ENCODE data around the gene PTPN1. TPM values are rescaled to one million over a fixed set of nuclear protein-coding genes. Genes with fewer than 3 reads are reported as not detected.

PTPN1 gene
- total RNA-seq = 8.4 TPM

GRCh38 chr20:50509923-50510705 lies at the start of gene PTPN1:
Gene PTPN1 (plus strand): TSS chr20:50510383. CDS start chr20:50510528, 145 bp downstream.
- peak within 1 kb of the TSS; percentile 97 to 99 (median 99) for H3K9ac ChIP-seq (ENCODE audit: low read depth in 1 of 3, low read length in 3 of 3)
- H3K27me3 ChIP-seq (ENCODE audit: control insufficient read depth in 3 of 3, insufficient read depth in 3 of 3, low read length in 3 of 3) = no peaks in the 10 kb centered on the region
- H3K36me3 ChIP-seq (ENCODE audit: control insufficient read depth in 3 of 3, insufficient read depth in 3 of 3, low read length in 3 of 3) = no peaks in the 10 kb centered on the region
- H3K4me3 ChIP-seq (ENCODE audit: low read length in 3 of 3) = peak within 1 kb of the TSS; percentile 92 to 98 (median 97)
- peaks cover 36 to 43% (median 40%) of the 10 kb centered on the region in 3 donors for H3K4me1 ChIP-seq (ENCODE audit: control insufficient read depth in 3 of 3, insufficient read depth in 3 of 3, low read length in 3 of 3)
- H3K9me3 ChIP-seq (ENCODE audit: control insufficient read depth in 3 of 3, low read length in 3 of 3) = no peaks in the 10 kb centered on the region
- peak within 1 kb of the TSS; percentile 92 for H3K27ac ChIP-seq (ENCODE audit: low read depth, low read length)

- H3K9ac ChIP-seq (ENCODE audit: low read depth in 1 of 3, low read length in 3 of 3) = peak overlapping the region; percentile 38 to 50 (median 44)
- peaks cover 14 to 31% (median 24%) of the 10 kb centered on the region in 3 donors for H3K4me1 ChIP-seq (ENCODE audit: control insufficient read depth in 3 of 3, insufficient read depth in 3 of 3, low read length in 3 of 3)
- H3K36me3 ChIP-seq (ENCODE audit: control insufficient read depth in 3 of 3, insufficient read depth in 3 of 3, low read length in 3 of 3) = no peaks in the 10 kb centered on the region
- H3K27me3 ChIP-seq (ENCODE audit: control insufficient read depth in 3 of 3, insufficient read depth in 3 of 3, low read length in 3 of 3) = no peaks in the 10 kb centered on the region
- no peaks in the 10 kb centered on the region for H3K9me3 ChIP-seq (ENCODE audit: control insufficient read depth in 3 of 3, low read length in 3 of 3)
- no peak overlapping the region for H3K4me3 ChIP-seq (ENCODE audit: low read length in 3 of 3)
- no peak overlapping the region for H3K27ac ChIP-seq (ENCODE audit: low read depth, low read length)
These were observed 49.4 kb upstream of the PTPN1 start for GRCh38 chr20:50460608-50461267.

GRCh38 chr20:50462093-50462690 lies 48.0 kb upstream of the PTPN1 start:
- no peaks in the 10 kb centered on the region for H3K27me3 ChIP-seq (ENCODE audit: control insufficient read depth in 3 of 3, insufficient read depth in 3 of 3, low read length in 3 of 3)
- H3K36me3 ChIP-seq (ENCODE audit: control insufficient read depth in 3 of 3, insufficient read depth in 3 of 3, low read length in 3 of 3) = no peaks in the 10 kb centered on the region
- no peaks in the 10 kb centered on the region for H3K9me3 ChIP-seq (ENCODE audit: control insufficient read depth in 3 of 3, low read length in 3 of 3)
- no peak overlapping the region for H3K4me3 ChIP-seq (ENCODE audit: low read length in 3 of 3)
- peak overlapping the region in 1 of 3 donors; percentile 40 for H3K9ac ChIP-seq (ENCODE audit: low read depth in 1 of 3, low read length in 3 of 3)
- H3K27ac ChIP-seq (ENCODE audit: low read depth, low read length) = peak overlapping the region; percentile 20
- peaks cover 14 to 31% (median 24%) of the 10 kb centered on the region in 3 donors for H3K4me1 ChIP-seq (ENCODE audit: control insufficient read depth in 3 of 3, insufficient read depth in 3 of 3, low read length in 3 of 3)

DNA sequence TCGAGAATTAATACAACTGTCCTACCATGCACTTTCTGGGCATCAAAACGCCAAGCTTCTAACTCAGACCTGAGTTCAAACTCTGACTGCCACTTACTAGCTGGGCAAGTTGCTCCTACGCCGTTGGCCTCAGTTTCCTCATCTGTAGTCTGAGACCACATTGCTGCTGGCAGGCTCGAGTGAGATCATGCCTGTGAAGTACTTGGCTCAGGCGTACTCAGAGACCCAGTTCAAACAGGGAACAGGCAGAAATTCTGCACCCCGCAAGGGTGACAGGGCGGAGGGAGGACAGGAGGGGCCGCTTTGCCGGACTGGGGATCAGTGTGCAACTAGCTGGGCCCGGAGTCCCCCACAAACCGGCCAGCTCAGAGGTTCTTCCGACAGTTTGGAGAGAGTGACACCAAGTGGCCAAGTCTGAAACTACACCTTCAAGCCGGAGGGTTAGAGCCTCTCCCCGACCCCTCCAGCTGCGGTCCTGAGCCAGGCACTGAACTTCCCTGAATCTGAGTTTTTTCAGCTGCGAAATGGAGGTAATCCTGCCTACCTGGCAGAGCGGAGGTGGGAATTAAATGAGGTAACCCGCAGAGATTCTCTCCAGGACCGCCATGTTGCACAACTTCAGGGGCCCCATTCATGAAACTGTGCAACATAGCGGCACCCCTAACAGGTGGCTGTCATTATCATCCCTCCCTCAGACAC lies 46.0 kb upstream of the PTPN1 start:
- Histone ChIP-seq H3K27me3 (ENCODE audit: control insufficient read depth in 3 of 3, insufficient read depth in 3 of 3, low read length in 3 of 3) (no peaks in the 10 kb centered on the region), H3K4me3 (ENCODE audit: low read length in 3 of 3) (peak overlapping the region; percentile 52 to 57 (median 52)), H3K27ac (ENCODE audit: low read depth, low read length) (no peak overlapping the region), H3K36me3 (ENCODE audit: control insufficient read depth in 3 of 3, insufficient read depth in 3 of 3, low read length in 3 of 3) (no peaks in the 10 kb centered on the region), H3K9ac (ENCODE audit: low read depth in 1 of 3, low read length in 3 of 3) (peak overlapping the region; percentile 23 to 70 (median 47)), H3K4me1 (ENCODE audit: control insufficient read depth in 3 of 3, insufficient read depth in 3 of 3, low read length in 3 of 3) (peaks cover 14 to 31% (median 24%) of the 10 kb centered on the region in 3 donors), H3K9me3 (ENCODE audit: control insufficient read depth in 3 of 3, low read length in 3 of 3) (no peaks in the 10 kb centered on the region)

GRCh38 chr20:50464725-50465650 lies 45.2 kb upstream of the PTPN1 start:
- Histone ChIP-seq H3K4me3 (ENCODE audit: low read length in 3 of 3) (peak overlapping the region in 1 of 3 donors; percentile 52), H3K4me1 (ENCODE audit: control insufficient read depth in 3 of 3, insufficient read depth in 3 of 3, low read length in 3 of 3) (peaks cover 14 to 31% (median 23%) of the 10 kb centered on the region in 3 donors), H3K9me3 (ENCODE audit: control insufficient read depth in 3 of 3, low read length in 3 of 3) (no peaks in the 10 kb centered on the region), H3K36me3 (ENCODE audit: control insufficient read depth in 3 of 3, insufficient read depth in 3 of 3, low read length in 3 of 3) (no peaks in the 10 kb centered on the region), H3K27ac (ENCODE audit: low read depth, low read length) (no peak overlapping the region), H3K27me3 (ENCODE audit: control insufficient read depth in 3 of 3, insufficient read depth in 3 of 3, low read length in 3 of 3) (no peaks in the 10 kb centered on the region), H3K9ac (ENCODE audit: low read depth in 1 of 3, low read length in 3 of 3) (peak overlapping the region in 2 of 3 donors; percentile 2 to 70)

- Histone ChIP-seq H3K4me3 (ENCODE audit: low read length in 3 of 3) (no peak overlapping the region), H3K4me1 (ENCODE audit: control insufficient read depth in 3 of 3, insufficient read depth in 3 of 3, low read length in 3 of 3) (peaks cover 7 to 14% (median 10%) of the 10 kb centered on the region in 3 donors), H3K27ac (ENCODE audit: low read depth, low read length) (no peak overlapping the region), H3K9ac (ENCODE audit: low read depth in 1 of 3, low read length in 3 of 3) (no peak overlapping the region), H3K36me3 (ENCODE audit: control insufficient read depth in 3 of 3, insufficient read depth in 3 of 3, low read length in 3 of 3) (no peaks in the 10 kb centered on the region), H3K27me3 (ENCODE audit: control insufficient read depth in 3 of 3, insufficient read depth in 3 of 3, low read length in 3 of 3) (no peaks in the 10 kb centered on the region), H3K9me3 (ENCODE audit: control insufficient read depth in 3 of 3, low read length in 3 of 3) (no peaks in the 10 kb centered on the region)
These were observed 43.0 kb upstream of the PTPN1 start for GRCh38 chr20:50467174-50467573.

DNA sequence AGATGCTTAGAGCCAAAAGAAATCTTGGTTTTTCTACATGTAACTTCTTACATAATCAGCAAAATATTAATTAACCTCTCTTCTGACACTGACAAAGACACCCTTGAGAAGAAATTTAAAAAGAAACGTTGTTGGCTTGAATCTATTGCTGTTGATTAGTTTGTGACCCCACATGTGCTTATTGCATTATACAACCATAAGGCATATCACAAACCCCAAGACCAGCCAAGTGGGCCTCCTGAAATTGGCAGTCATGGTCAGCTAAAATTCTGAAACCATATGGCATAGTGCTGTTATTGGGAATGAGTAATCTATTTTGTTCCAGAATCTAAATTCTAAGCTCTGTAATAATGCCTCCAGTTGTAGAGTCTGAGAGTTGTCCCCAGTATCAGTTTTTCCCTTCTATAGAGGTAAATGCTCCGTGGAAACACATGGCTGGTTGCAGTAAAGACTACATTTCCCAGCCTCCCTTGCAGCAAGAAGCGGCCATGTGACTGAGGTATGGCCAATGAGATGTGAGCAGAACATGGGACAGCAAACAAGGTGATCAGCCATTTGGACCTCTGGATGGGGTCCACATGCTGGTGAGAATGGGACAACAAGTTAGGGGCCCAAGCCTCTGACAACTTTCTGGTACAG lies 42.3 kb upstream of the PTPN1 start:
- Histone ChIP-seq H3K27ac (ENCODE audit: low read depth, low read length) (no peak overlapping the region), H3K9ac (ENCODE audit: low read depth in 1 of 3, low read length in 3 of 3) (no peak overlapping the region), H3K36me3 (ENCODE audit: control insufficient read depth in 3 of 3, insufficient read depth in 3 of 3, low read length in 3 of 3) (no peaks in the 10 kb centered on the region), H3K27me3 (ENCODE audit: control insufficient read depth in 3 of 3, insufficient read depth in 3 of 3, low read length in 3 of 3) (no peaks in the 10 kb centered on the region), H3K9me3 (ENCODE audit: control insufficient read depth in 3 of 3, low read length in 3 of 3) (no peaks in the 10 kb centered on the region), H3K4me1 (ENCODE audit: control insufficient read depth in 3 of 3, insufficient read depth in 3 of 3, low read length in 3 of 3) (peaks cover 7 to 9% (median 8%) of the 10 kb centered on the region in 3 donors), H3K4me3 (ENCODE audit: low read length in 3 of 3) (no peak overlapping the region)

DNA sequence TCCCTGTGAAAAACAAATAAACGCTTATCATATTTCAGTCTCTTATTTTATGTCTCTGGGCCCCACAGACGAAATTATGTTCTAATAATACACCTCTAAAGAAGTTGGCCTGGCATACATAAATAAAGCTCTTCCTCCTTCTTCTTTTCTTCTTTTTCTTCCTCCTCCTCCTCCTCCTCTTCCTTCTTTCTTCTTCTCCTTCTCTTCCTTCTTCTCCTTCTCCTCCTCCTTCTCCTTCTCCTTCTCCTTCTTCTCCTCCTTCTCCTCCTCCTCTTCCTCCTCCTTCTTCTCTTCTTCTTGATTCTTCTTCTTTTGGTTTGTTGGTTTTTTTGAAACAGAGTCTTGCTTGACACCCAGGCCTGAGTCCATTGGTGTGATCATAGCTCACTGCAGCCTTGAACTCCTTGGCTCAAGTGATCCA lies 41.8 kb upstream of the PTPN1 start:
- no peak overlapping the region for H3K9ac ChIP-seq (ENCODE audit: low read depth in 1 of 3, low read length in 3 of 3)
- no peaks in the 10 kb centered on the region for H3K27me3 ChIP-seq (ENCODE audit: control insufficient read depth in 3 of 3, insufficient read depth in 3 of 3, low read length in 3 of 3)
- H3K4me3 ChIP-seq (ENCODE audit: low read length in 3 of 3) = no peak overlapping the region
- H3K27ac ChIP-seq (ENCODE audit: low read depth, low read length) = no peak overlapping the region
- peaks cover 8 to 10% (median 9%) of the 10 kb centered on the region in 3 donors for H3K4me1 ChIP-seq (ENCODE audit: control insufficient read depth in 3 of 3, insufficient read depth in 3 of 3, low read length in 3 of 3)
- H3K9me3 ChIP-seq (ENCODE audit: control insufficient read depth in 3 of 3, low read length in 3 of 3) = no peaks in the 10 kb centered on the region
- H3K36me3 ChIP-seq (ENCODE audit: control insufficient read depth in 3 of 3, insufficient read depth in 3 of 3, low read length in 3 of 3) = no peaks in the 10 kb centered on the region

All from skeletal muscle tissue (tissue), 4 donors.